ENCODE measurements around the gene FBXO15.

The FBXO15 gene

DNA sequence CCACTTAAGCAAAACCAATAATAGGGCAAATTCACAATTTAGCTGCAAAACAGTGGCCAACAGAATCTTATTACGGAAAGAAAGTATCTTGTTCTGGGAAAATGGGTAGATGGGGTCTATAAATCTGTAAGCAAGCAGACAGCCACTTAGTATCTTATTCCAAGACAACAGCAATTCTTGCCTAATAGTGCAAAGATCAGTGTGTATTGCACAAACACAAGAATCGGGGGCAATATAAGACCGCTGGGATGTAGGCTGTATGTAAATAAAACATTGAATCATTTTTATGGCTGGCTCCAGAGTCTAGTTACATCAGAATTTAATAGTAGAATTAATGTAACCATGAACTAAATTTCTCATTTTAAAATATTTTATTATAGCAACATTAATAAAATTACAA lies 85.6 kb downstream of the FBXO15 start:
- no peak for DNase-seq (ENCODE audit: low read depth in 2 of 2)

DNA sequence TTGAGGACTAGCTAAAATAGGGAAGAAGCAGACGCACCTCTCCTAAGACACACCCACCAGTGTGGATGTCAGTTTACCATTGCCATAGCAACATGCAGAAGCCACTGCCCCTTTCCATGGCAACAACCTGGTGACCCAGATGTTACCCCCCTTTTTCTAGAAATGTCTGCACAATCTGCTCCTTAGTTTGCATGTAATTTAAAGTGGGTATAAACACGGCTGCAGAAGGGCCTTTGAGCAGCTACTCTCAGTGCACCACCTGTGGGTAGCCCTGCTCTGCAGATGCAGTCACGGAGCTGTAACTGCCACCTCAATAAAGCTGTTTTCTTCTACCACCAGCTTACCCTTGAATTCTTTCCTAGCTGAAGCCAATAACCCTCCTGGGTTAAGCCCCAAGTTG lies 87.1 kb downstream of the FBXO15 start:
- DNase-seq (ENCODE audit: low read depth in 2 of 2) = no peak

DNA sequence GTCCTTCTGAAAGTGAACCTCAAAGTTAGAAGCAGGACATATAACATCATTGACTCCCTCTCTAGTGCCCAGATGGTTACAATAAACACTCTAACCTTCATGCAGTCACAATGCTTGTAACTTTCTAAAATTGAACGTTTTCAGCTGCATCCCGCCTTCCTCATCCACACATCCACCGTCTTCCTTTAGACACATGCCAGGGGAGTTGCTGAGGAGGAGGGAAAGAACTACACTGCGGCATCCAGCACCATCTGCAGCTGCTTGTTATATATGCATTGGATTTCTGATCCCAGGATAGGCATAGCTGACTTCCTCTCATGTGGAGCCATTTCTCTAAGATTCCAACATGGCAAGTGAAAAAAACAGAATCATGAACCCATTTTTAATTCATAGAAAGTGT lies 96.8 kb downstream of the FBXO15 start:
- DNase-seq (ENCODE audit: low read depth in 2 of 2) = no peak

DNA sequence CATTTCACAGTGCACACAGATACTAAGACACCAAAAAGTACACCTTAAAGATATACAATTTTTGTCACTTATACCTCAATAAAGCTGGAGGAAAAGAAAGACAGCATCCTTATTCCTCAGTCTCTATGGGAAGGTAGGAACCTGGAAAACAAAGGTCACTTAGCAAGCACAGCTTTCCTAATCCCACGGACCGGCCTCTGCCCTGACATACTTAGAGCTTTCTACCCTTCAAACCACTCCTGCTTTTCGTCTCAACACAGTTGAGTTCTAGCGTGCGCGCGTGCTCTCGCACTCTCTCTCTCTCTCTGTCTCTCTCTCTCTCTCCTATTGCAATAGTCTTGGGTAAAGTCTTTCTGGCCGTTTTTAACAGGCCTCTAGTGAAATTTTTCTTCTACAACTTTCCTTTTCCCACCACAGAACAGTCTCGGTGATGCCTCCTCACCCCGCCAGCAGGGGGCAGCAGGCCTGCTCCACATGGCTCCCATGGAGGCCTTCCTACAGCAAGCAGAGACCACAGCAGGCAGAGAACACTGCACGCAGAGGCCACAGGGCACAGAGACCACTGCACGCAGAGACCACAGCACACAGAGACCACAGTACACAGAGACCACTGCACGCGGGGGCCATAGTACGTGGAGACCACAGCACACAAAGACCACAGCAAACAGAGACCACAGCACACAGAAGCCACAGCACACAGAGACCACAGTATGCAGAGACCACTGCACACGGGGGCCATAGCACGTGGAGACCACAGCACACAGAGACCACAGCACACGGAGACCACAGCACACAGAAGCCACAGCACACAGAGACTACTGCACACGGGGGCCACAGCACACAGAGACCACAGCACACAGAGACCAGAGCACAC lies 106.9 kb downstream of the FBXO15 start:
- DNase-seq (ENCODE audit: low read depth in 2 of 2) = peak; percentile 60 to 63

DNA sequence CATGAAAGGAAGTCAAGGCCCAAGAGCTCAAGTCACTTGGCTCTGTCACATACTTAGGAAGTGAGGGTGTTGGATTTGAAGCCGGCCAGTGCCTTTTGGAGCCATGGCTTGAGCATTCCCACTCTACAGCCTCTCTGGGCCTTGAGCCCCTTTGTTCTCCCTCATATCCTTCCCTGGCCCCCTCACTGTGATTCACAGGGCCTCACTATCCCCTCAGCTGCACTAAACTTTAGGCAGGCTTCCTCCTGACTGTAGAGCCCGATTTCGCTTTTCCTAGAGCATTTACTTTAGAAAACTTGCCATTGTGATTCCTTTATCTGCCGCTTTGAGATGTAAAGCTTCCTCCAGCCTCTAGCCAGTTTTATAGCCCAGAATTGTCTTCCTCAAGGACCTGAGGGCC lies 107.6 kb downstream of the FBXO15 start:
- DNase-seq (ENCODE audit: low read depth in 2 of 2) = no peak

DNA sequence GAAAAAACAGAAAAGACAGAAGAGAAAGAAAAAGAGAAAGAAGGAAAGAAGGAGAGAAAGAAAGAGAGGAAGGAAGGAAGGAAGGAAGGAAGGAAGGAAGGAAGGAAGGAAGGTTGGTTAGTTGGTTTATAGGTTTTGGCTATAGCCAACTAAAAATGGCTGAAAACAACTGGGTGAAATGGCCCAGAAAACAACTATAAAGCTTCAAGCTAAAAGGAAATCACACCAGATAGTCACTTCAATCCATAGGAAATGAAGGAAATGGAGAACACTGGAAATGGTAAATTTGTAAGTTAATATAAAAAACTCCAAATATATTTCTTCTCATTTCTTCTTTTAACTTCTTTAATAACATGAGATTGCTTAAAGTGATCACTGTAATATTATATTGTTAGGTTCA lies 118.5 kb downstream of the FBXO15 start:
- DNase-seq (ENCODE audit: low read depth in 2 of 2) = no peak

All from stimulated activated CD4-positive, alpha-beta T cell treated with anti-CD3 and anti-CD28 coated beads, Interleukin-15, amount 100 ng/mL, for 48 hours (primary cell).